SW480 (cell line): Measurements from ENCODE around the gene CARMIL3.

Experiments
- DNase-seq: peaks from one replicate; pipeline ENCODE4 v3.0.0-alpha.2; 2016; ENCODE audit warnings: low spot score

Gene CARMIL3

DNA sequence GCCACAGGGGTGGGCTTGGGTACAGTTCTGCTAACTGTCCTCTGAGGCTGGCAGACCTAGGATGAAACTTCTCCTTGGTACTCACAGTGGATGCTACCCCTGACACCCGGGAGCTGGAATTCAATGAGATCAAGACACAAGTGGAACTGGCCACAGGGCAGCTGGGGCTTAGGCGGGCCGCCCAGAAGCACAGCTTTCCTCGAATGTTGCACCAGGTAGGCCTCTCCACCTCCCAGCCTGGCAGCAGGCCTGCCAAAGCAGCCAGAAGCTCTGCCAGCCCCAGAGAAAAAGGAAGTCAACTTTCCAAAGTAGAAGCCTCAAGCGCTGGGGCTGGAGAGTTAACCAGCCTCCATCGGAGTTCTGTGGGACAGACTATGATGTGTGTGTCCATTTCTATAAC lies 65.4 kb downstream of the CARMIL3 start:
- DNase-seq: no peak
